IMR-90 (cell line): ENCODE results near the gene CPNE2. TPM values are rescaled to one million over a fixed set of nuclear protein-coding genes. Genes with fewer than 3 reads are reported as not detected.

ENCODE experiments used
- ATAC-seq: fragments of 200-7000 bp; cut with Tn5 transposase; 2 replicates; pipeline ENCODE4 v1.9.1; 2020; ENCODE audit warnings: low read depth, mild to moderate bottlenecking, moderate library complexity
- BruUV-seq: library from RNA; stranded (reverse); fragments of 400-500 nt; replicated peaks from 2 replicates; lab custom pipeline; 2021; lab: Mats Ljungman, UMichigan
- CTCF ChIA-PET: fragments of 300-600 bp; formaldehyde crosslinking; extraction: SDS; loops from one replicate; lab custom pipeline; 2021; ENCODE audit warnings: antibody characterized with exemption; lab: Yijun Ruan, JAX
- POLR2A ChIA-PET: fragments of 300-600 bp; sonication (Branson Sonifier 250); formaldehyde crosslinking; loops from one replicate; lab custom pipeline; 2022; ENCODE audit warnings: antibody characterized with exemption; ENCODE audit not compliant: unreplicated experiment; lab: Charles Lee
- DNase-seq: peaks from one replicate; pipeline ENCODE4 v3.0.0; 2013
- H2AFZ ChIP-seq: replicated peaks from 2 replicates; pipeline ENCODE3; 2013; ENCODE audit warnings: low read length, mild to moderate bottlenecking; ENCODE audit not compliant: poor library complexity
- H2AK5ac ChIP-seq: 2 replicates; pipeline ENCODE4 v1.6.1; 2013; ENCODE audit warnings: low read depth, low read length, inconsistent platforms
- H2AK9ac ChIP-seq: replicated peaks from 2 replicates; pipeline ENCODE3; 2013; ENCODE audit warnings: mild to moderate bottlenecking, low read depth, low read length, moderate library complexity; ENCODE audit not compliant: poor library complexity
- H2BK120ac ChIP-seq: 2 replicates; pipeline ENCODE4 v1.6.1; 2013; ENCODE audit warnings: low read depth, low read length, inconsistent platforms
- H2BK15ac ChIP-seq: 3 replicates; pipeline ENCODE4 v1.6.1; 2013; ENCODE audit warnings: low read depth, low read length, inconsistent platforms
- H2BK20ac ChIP-seq: 2 replicates; pipeline ENCODE4 v1.6.1; 2013; ENCODE audit warnings: low read depth, mild to moderate bottlenecking, inconsistent platforms, low read length, moderate library complexity
- H2BK5ac ChIP-seq: 2 replicates; pipeline ENCODE4 v1.6.1; 2013; ENCODE audit warnings: mild to moderate bottlenecking, low read depth, low read length, inconsistent platforms; ENCODE audit not compliant: poor library complexity, severe bottlenecking
- H3K14ac ChIP-seq: replicated peaks from 2 replicates; pipeline ENCODE4 v1.6.1; 2013; ENCODE audit warnings: low read depth, low read length, inconsistent platforms
- H3K18ac ChIP-seq: 2 replicates; pipeline ENCODE4 v1.6.1; 2013; ENCODE audit warnings: low read depth, low read length, control low read depth
- H3K23ac ChIP-seq: 2 replicates; pipeline ENCODE4 v1.6.1; 2013; ENCODE audit warnings: low read depth, low read length, inconsistent platforms
- H3K27ac ChIP-seq: 2 replicates; pipeline ENCODE4 v1.5.1; 2013; ENCODE audit warnings: mild to moderate bottlenecking, control low read depth, low read length; ENCODE audit not compliant: insufficient read depth
- H3K27me3 ChIP-seq: 2 replicates; pipeline ENCODE4 v1.6.1; 2013; ENCODE audit warnings: low read length; ENCODE audit not compliant: control insufficient read depth, insufficient read depth
- H3K36me3 ChIP-seq: 2 replicates; pipeline ENCODE4 v1.6.1; 2013; ENCODE audit warnings: low read length, mixed read lengths; ENCODE audit not compliant: control insufficient read depth, insufficient read depth
- H3K4ac ChIP-seq: 2 replicates; pipeline ENCODE4 v1.6.1; 2013; ENCODE audit warnings: low read depth, low read length, inconsistent platforms
- H3K4me1 ChIP-seq: 2 replicates; pipeline ENCODE4 v1.6.1; 2013; ENCODE audit warnings: low read length, mixed read lengths; ENCODE audit not compliant: control insufficient read depth, insufficient read depth
- H3K4me2 ChIP-seq: 2 replicates; pipeline ENCODE4 v1.6.1; 2013; ENCODE audit warnings: low read depth, mild to moderate bottlenecking, control low read depth, low read length, moderate library complexity
- H3K4me3 ChIP-seq: 2 replicates; pipeline ENCODE4 v1.5.1; 2013; ENCODE audit warnings: low read depth, mild to moderate bottlenecking, control low read depth, low read length, moderate library complexity; ENCODE audit not compliant: insufficient read depth
- H3K56ac ChIP-seq: 2 replicates; pipeline ENCODE4 v1.6.1; 2013; ENCODE audit warnings: low read length, inconsistent platforms; ENCODE audit not compliant: insufficient read depth; ENCODE audit errors: extremely low read depth
- H3K79me1 ChIP-seq, 2 experiments: 2 replicates each; pipeline ENCODE4 v1.6.1; 2013; ENCODE audit warnings: low read length in 2 of 2, inconsistent platforms in 1 of 2, low read depth in 1 of 2
- H3K9ac ChIP-seq: 2 replicates; pipeline ENCODE4 v1.6.1; 2013; ENCODE audit warnings: low read depth, low read length, control low read depth
- H3K9me1 ChIP-seq: 2 replicates; pipeline ENCODE4 v1.6.1; 2013; ENCODE audit warnings: low read length, inconsistent platforms; ENCODE audit not compliant: insufficient read depth
- H3K9me3 ChIP-seq: 2 replicates; pipeline ENCODE4 v1.6.1; 2013; ENCODE audit warnings: low read length; ENCODE audit not compliant: control insufficient read depth, insufficient read depth
- H4K20me1 ChIP-seq: 2 replicates; pipeline ENCODE4 v1.6.1; 2013; ENCODE audit warnings: low read length, inconsistent platforms; ENCODE audit not compliant: insufficient read depth
- H4K5ac ChIP-seq: 2 replicates; pipeline ENCODE4 v1.6.1; 2013; ENCODE audit warnings: mild to moderate bottlenecking, low read depth, low read length, control low read depth
- H4K8ac ChIP-seq, 2 experiments: 2 replicates each; pipeline ENCODE4 v1.6.1; 2013; ENCODE audit warnings: low read depth in 2 of 2, low read length in 2 of 2, control low read depth in 1 of 2, inconsistent platforms in 1 of 2
- H4K91ac ChIP-seq: 2 replicates; pipeline ENCODE4 v1.6.1; 2013; ENCODE audit warnings: low read depth, low read length, inconsistent platforms; ENCODE audit not compliant: insufficient read depth
- BHLHE40 ChIP-seq: fragments of 150-350 bp; IDR thresholded peaks from 2 replicates; pipeline ENCODE4 v1.6.1; 2016; ENCODE audit warnings: mild to moderate bottlenecking, low read depth, low read length
- CEBPB ChIP-seq: IDR thresholded peaks from 2 replicates; pipeline ENCODE4 v1.6.1; 2012; ENCODE audit warnings: low read depth, low read length, improper control_type of control experiment
- CHD1 ChIP-seq: IDR thresholded peaks from 2 replicates; pipeline ENCODE4 v1.6.1; 2012; ENCODE audit warnings: low read depth, low read length, improper control_type of control experiment
- FOS ChIP-seq: fragments of 150-350 bp; IDR thresholded peaks from 2 replicates; pipeline ENCODE4 v1.6.1; 2016; ENCODE audit warnings: low read depth, low read length
- MAFK ChIP-seq: IDR thresholded peaks from 2 replicates; pipeline ENCODE4 v1.6.1; 2012; ENCODE audit warnings: low read depth, low read length, improper control_type of control experiment
- MAZ ChIP-seq: IDR thresholded peaks from 2 replicates; pipeline ENCODE4 v1.6.1; 2012; ENCODE audit warnings: low read depth, mild to moderate bottlenecking, low read length, improper control_type of control experiment, moderate library complexity, borderline replicate concordance
- MXI1 ChIP-seq: IDR thresholded peaks from 2 replicates; pipeline ENCODE4 v1.6.1; 2012; ENCODE audit warnings: low read depth, mild to moderate bottlenecking, low read length, moderate library complexity, borderline replicate concordance
- NFE2L2 ChIP-seq: fragments of 150-350 bp; IDR thresholded peaks from 2 replicates; pipeline ENCODE4 v1.6.1; 2016; ENCODE audit warnings: low read depth, mild to moderate bottlenecking, low read length
- POLR2A ChIP-seq: IDR thresholded peaks from 2 replicates; pipeline ENCODE4 v1.6.1; 2012; ENCODE audit warnings: mild to moderate bottlenecking, low read depth, low read length
- RAD21 ChIP-seq: IDR thresholded peaks from 2 replicates; pipeline ENCODE4 v1.6.1; 2012; ENCODE audit warnings: low read length, improper control_type of control experiment
- RCOR1 ChIP-seq: IDR thresholded peaks from 2 replicates; pipeline ENCODE4 v1.6.1; 2012; ENCODE audit warnings: mild to moderate bottlenecking, low read length, improper control_type of control experiment; ENCODE audit not compliant: insufficient replicate concordance
- RFX5 ChIP-seq: IDR thresholded peaks from 2 replicates; pipeline ENCODE4 v1.8.0; 2012; ENCODE audit warnings: low read depth, mild to moderate bottlenecking, low read length, moderate library complexity
- SMC3 ChIP-seq: fragments of 150-350 bp; IDR thresholded peaks from 2 replicates; pipeline ENCODE4 v1.6.1; 2016; ENCODE audit warnings: low read depth, mild to moderate bottlenecking, antibody characterized with exemption, low read length, moderate library complexity
- USF2 ChIP-seq: fragments of 150-350 bp; IDR thresholded peaks from 2 replicates; pipeline ENCODE4 v1.6.1; 2017; ENCODE audit warnings: mild to moderate bottlenecking, antibody characterized with exemption, low read length, low read depth
- WGBS, 2 experiments: methylation state at CpG; one replicate each; pipeline versions ENCODE4 v1.1.5 to v1.1.7; 2013; ENCODE audit warnings: missing lambda C conversion rate in 2 of 2; ENCODE audit not compliant: insufficient read length in 1 of 2; ENCODE audit errors: extremely low coverage in 2 of 2; 5-methylcytosine and 5-hydroxymethylcytosine counted together
- dilution Hi-C: fragments of 300-500 bp; cut with HindIII; formaldehyde crosslinking; loops from one replicate; pipeline ENCODE4 v1.14.3; 2018; ENCODE audit warnings: low sequenced_read_pairs; ENCODE audit not compliant: unreplicated experiment
- in situ Hi-C: fragments of 300-500 bp; cut with MboI; formaldehyde crosslinking; loops from 3 replicates; pipeline ENCODE4 v1.14.3; 2019; ENCODE audit warnings: low sequenced_read_pairs, inconsistent platforms, mixed read lengths
- intact Hi-C: fragments of 100-400 bp; cut with micrococcal nuclease; formaldehyde crosslinking; loops from 2 replicates; pipeline ENCODE4 v1.10.0; 2022
- polyA plus RNA-seq, 3 experiments: library from polyadenylated mRNA; depleted of rRNA; stranded (reverse); fragments of >200 nt; gene quantifications; 2 replicates each; pipeline ENCODE4 v1.2.3, GENCODE V29; 2012; ENCODE audit warnings: low replicate concordance in 1 of 3
- total RNA-seq: library from RNA; depleted of rRNA; stranded (reverse); fragments of >200 nt; gene quantifications from 2 replicates; pipeline ENCODE4 v1.2.3, GENCODE V29; 2012
- TF ChIP-seq, protein P1 (sequence below): fragments of 150-350 bp; IDR thresholded peaks from 2 replicates; pipeline ENCODE4 v1.6.1; 2016; ENCODE audit warnings: low read depth, mild to moderate bottlenecking, low read length, moderate library complexity, borderline replicate concordance

CPNE2 gene
- total and polyA plus RNA-seq, 2 of the 4 experiments (the other 2 are of a cell fraction): 15.4 to 48.0 TPM

GRCh38 chr16:57150682-57151330 lies 58.4 kb downstream of the CPNE2 start:
- Histone ChIP-seq H3K79me1 (peaks cover 0 to 3% of the 10 kb centered on the region in 2 experiments; a peak in 1 of 4 replicates), H2BK20ac (no peak overlapping the region), H3K9me3 (no peaks in the 10 kb centered on the region), H3K27ac (no peak overlapping the region), H2BK120ac (no peak overlapping the region), H2AK5ac (no peak overlapping the region), H4K20me1 (no peaks in the 10 kb centered on the region; the same call in 1 of the 2 replicates), H4K91ac (no peak overlapping the region), H3K56ac (no peak overlapping the region), H4K5ac (no peak overlapping the region), H3K14ac (no peak overlapping the region), H3K4me3 (no peak overlapping the region), H3K23ac (no peak overlapping the region), H2AFZ (no peak overlapping the region), H2BK15ac (no peak overlapping the region), H3K9ac (no peak overlapping the region), H3K36me3 (peaks cover 32% of the 10 kb centered on the region), H3K4ac (no peak overlapping the region), H3K4me2 (no peak overlapping the region), H2AK9ac (peak overlapping the region; percentile 35), H3K4me1 (peaks cover 6% of the 10 kb centered on the region; the same call in 1 of the 2 replicates), H3K27me3 (no peaks in the 10 kb centered on the region), H2BK5ac (no peak overlapping the region), H4K8ac (no peak overlapping the region), H3K18ac (no peak overlapping the region), H3K9me1 (peaks cover 23% of the 10 kb centered on the region)
- no TSS peak for BruUV-seq
- WGBS, 2 experiments: 83% methylated on average over 2 of the region's 9 CpGs; no CpG with 5 or more reads in 1 of the 2 experiments
- dilution Hi-C loops: no loop called here
- CTCF ChIA-PET: no interaction called here
- ATAC-seq: 0 out of 2 replicates have a peak, but pooled peaks have one; percentile 12
- in situ Hi-C loops: no loop called here
- POLR2A ChIA-PET: interaction anchor here (0.5 kb wide), 1 partner anchor 182 kb away, joined by 3 read pairs; no protein-coding TSS in a partner anchor
- DNase-seq: peak; percentile 23
- intact Hi-C loops: no loop called here
- TF ChIP-seq CHD1 (no peak), RAD21 (no peak), SMC3 (no peak), MAZ (no peak), NFE2L2 (no peak), MAFK (no peak), RCOR1 (no peak), RFX5 (no peak), MXI1 (no peak), POLR2A (no peak), CEBPB (no peak), FOS (no peak), USF2 (no peak), BHLHE40 (no peak)
- TF ChIP-seq, protein P1, sequence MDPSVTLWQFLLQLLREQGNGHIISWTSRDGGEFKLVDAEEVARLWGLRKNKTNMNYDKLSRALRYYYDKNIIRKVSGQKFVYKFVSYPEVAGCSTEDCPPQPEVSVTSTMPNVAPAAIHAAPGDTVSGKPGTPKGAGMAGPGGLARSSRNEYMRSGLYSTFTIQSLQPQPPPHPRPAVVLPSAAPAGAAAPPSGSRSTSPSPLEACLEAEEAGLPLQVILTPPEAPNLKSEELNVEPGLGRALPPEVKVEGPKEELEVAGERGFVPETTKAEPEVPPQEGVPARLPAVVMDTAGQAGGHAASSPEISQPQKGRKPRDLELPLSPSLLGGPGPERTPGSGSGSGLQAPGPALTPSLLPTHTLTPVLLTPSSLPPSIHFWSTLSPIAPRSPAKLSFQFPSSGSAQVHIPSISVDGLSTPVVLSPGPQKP: no peak
